CD4-positive, alpha-beta T cell treated with Interleukin-15 for 4 hours (primary cell): ENCODE data around the gene TENT4B.

ENCODE experiments used
- DNase-seq: peaks from one replicate; pipeline ENCODE4 v3.0.0-alpha.2; 2020; ENCODE audit warnings: low spot score

TENT4B gene

DNA sequence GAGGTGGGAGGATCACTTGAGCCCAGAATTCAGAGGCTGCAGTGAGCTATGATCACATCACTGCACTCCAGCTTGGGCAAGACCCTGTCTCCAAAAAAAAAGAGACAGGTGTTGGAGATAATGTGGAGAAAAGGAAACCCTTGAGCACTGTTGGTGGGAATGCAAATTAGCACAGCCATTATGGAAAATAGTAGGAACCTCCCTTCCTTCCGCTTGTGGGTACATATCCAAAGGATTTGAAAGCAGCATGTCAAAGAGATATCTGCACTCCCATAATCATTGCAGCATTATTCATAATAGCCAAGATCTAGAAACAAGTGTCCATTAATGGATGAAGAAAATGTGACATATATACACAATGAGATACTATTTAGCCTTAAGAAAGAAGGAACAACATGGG lies 103.5 kb downstream of the TENT4B start:
- no peak for DNase-seq

DNA sequence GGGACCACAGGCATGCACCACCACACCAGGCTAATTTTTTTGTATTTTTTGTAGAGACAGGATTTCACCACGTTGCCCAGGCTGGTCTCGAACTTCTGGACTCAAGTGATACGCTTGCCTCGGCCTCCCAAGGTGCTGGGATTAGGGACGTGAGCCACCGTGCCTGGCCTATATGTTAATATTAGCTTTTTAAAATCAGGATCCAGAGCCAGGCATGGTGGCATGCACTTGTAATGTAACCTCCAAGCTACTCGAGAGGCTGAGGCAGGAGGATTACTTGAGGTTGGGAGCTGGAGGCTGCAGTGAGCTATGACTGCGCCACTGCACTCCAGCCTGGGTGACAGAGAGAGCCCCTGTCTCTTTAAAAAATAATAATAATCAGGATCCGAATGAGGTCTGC lies 104.8 kb downstream of the TENT4B start:
- DNase-seq = no peak

DNA sequence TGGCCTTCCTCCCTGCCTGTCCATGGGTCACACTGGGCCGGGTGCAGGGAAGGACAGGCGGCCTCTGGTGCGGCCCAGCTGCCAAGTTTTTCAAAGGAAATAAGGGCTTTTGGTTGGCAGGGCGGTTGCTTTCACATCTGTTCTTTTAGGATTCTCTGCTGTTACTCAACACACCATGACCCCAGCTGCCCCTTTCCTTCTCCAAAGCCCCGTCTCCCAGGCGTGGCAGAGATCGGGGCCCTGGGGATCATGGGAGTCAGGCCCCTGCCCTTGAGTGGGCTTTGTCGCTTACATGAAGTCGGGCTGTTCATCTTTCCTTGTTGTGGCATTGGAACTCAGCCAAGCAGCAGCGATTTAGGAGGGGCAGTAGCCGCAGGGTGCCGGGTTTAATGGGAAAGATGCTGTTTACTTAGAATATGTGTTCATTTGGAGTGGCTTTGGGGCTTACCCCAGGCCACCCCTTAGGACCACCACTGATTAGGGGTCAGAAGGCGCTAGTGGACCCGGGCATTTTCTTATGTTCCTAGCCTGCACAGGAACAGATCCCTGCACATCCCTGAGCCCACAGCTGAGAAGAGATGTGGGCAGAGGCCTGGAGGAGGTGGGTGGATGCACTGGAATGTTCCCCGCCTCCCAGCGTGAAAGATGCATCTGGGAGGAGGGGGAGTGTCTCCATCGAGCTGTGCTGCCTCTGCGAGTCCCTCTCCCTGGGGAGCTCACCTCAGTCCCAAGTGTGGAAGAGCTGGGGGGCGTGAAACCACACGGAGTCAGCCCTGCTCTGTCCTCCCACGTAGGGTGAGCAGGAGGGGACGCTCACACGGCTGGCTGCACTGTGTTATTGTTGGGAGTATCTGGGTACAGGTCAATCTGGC lies 106.5 kb downstream of the TENT4B start:
- DNase-seq = no peak

DNA sequence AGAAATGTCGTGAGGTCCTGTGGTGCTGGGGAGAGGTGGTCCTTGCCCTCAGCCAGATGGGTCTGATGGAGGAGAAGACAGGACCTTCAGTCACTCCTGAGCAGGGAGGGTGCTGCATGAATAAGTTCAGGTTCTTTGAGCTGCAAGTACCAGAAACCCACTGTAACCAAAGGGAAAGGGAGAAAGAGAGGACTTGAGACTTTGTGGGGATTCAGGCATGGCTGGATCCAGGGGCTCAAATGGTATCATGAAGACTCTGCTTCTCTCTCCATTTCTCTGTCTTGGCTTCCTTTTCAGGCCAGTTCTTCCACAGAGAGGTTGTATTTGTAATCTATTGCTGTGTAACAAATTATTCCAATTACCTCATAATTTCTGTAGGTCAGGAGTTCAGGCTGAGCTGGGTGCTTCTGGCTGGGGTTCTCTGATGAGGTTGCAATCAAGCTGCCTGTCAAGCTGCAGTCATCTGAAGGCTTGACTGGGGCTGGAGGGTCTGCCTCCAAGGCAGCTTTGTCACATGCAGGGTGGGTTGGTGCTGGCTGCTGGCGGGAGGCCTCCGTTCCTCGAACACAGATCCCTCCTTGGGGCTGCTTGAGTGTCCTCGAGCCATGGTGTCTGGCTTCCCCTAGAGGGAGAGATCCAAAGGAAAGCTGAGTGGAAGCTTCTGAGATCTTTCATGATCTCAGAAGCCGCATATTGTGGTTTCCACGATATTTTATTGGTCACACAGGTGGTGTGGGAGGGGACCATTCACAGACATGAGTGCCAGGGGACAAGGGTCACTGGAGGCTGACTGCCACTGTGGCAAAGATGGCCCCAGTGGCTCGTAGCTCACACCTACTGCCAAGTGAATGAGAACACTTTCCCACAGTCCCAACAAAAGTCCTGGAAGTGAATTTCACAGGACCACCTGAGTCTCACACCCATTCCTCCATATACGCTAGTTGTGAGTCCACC lies 107.4 kb downstream of the TENT4B start:
- no peak for DNase-seq

DNA sequence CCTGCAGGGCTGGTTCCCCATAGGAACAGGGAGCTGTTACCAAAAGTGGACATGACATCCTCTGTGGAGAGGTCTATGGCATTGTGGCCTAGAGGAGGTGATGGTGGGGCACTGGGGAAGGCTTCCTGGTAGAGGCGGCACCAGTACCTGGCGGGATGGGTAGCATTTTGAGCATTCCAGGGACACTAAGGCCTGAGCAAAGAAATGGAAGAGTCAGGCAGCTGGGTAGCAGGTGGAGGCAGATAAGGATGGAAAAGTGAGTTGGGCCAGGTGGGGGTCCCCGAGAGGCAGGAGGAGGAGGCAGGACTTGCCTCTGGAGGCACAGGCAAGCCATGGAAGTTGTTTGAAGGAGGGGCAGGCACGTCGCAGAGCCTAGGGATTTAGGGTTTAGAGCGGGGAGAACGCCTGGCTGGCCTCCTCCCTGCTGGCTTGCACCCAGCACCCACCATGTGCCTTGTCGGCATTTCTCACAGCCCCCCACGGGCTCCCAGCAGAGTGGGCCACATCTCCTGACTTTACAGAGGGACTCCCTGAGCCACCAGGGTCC lies 108.1 kb downstream of the TENT4B start:
- no peak for DNase-seq

DNA sequence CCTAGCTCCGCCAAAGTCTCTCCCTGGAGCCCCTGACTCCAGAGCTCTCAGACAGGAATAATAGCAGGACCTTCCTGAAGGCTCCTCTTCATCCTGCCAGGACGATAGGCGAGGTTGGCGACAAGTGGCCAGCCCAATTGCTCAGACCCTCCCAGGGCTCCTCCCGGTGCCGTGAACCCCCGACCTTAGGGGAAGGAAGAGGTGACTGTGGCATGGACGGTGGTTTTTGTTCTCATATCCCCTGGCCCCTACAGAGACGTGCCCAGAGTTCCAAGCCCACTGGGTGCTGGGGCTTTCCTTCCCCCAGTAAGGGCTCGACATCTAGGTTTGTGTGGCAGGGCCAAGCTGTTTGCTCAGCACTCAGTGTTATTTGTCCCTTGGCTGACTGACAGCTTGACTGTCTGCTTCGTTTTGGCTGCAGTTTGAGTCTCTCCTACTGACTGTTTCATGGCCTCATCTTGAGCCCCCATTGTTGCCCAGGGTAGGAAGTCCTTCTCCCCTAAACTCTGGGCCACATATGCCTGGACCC lies 108.7 kb downstream of the TENT4B start:
- no peak for DNase-seq

DNA sequence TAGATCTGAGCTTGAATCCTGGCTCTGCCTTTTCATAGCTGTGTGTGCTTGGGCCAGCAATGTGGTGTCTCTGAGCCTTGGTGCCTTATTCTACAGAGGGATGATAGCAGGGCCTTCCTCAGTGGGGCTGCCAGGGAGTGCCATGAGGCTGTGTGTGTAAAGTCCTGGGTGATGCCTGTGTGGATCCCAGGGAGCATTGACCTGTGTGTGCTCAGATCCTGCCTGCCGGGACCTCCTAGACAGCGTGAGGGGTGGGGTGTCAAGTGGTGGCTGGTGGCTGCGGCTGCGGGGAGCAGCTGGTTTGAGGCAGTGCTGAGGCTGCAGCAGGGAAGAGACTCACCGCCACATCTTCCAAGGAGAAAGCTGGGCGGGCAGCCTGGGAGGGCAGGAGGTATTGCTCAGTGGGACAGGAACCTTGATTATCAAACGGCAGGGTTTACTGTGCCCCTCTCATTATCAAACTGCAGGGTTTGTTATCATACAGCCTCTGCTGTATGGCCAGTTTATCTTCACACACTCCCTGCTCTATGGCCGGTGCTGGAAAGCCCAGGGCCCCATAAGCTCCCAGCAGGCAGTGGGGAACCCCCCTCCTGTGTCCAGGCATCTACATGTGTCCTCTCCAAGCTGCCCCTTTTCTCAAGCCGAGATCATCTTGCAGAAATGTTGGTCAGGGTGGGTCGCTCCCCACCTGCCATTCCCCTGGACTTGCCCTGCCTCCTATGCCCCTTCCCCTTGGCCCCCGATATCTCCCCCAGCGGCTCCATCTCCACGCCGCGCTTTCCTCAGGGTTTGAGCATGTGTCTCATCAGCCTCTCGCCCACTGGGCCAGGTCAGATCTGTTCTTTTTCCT lies 110.2 kb downstream of the TENT4B start:
- DNase-seq = no peak

DNA sequence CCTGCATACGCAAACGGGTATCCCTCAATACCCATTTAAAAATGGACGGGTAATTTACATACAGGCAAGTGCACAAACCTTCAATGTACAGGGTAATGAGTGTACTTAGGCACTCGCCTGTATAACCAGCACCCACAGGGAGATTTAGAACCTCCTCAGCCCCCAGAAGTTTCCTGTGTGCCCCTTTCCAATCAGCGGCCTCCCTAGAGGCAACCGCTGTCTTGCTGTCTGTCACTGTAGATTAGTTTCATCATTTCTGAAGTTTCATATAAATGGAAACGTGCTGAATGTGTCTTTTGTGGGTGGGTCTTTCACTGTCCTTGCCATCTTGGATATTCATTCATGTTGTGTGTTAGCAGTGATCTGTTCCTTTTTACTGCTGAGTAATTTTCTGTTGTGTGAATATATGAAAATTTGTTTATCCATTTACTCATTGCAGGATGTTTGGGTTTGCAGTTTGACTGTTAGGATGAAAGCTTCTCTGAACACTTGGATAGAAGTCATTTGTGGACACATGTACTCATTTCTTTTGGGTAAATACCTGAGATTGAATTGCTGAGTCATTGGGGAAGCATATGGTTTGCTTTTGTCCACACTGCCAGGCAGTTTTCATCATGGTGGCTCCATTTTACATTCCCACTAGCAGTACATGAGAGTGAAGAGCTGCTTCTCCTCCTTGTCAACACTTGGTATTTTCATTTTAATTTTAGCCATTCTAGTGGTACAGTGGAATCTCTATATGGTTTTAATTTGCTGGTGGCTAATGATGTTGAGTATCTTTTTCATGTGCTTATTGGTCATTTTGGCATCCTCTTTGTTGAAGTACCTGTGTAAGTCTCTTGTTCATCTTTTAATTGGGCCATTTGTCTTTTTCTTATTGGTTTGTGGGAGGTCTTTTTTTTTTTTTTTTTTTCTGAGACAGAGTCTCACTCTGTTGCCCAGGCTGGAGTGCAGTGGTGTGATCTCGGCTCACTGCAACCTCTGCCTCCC lies 111.1 kb downstream of the TENT4B start:
- DNase-seq = no peak

DNA sequence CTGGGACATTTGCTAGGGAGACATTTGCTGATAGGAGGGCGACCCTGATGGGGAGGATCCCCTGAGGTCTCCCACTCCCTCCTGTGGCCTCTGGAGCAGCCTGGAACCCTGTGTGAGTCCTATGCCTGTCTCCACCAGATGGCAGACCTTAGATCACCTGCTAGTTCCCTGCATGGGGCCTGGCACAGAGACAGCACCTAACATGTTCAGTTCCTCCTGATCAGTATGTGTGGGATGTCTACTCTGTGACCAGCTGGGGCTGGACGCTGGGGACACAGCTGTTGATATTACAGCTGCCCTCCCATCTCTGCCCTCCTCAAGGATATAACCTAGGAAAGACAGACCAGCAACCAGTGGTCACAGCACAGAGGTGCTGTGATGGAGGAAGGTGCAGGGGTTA lies 112.2 kb downstream of the TENT4B start:
- DNase-seq = peak; percentile 64

DNA sequence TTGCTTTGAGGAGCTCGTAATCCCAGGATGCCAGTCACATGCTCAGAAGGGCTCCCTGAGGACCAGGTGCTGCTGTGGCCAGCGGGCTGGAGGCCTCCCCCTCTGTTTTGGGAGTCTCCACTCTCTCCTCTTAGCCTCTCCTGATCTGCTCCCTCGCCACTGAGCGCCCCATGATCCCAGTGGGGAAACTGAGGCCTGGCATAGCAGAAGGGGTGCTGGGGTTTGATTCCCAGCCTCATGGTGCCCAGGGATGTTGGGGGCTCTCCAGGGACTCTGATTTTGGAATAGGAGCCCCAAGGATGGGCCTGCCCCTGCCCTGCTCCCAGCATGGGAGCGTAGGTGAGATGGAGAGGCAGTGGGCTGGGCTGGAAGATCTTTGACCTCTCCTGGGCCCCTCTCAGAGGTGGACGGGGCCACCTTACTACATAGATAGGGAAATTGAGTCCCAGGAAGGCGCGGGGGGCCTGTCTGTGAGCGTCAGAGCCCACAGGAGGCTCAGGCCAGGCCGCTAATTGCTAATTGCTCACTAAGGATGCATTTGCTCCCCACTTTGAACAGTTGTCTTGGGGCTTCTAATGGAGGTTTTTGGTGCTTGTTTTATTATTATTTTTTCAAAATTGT lies 112.7 kb downstream of the TENT4B start:
- DNase-seq = no peak

DNA sequence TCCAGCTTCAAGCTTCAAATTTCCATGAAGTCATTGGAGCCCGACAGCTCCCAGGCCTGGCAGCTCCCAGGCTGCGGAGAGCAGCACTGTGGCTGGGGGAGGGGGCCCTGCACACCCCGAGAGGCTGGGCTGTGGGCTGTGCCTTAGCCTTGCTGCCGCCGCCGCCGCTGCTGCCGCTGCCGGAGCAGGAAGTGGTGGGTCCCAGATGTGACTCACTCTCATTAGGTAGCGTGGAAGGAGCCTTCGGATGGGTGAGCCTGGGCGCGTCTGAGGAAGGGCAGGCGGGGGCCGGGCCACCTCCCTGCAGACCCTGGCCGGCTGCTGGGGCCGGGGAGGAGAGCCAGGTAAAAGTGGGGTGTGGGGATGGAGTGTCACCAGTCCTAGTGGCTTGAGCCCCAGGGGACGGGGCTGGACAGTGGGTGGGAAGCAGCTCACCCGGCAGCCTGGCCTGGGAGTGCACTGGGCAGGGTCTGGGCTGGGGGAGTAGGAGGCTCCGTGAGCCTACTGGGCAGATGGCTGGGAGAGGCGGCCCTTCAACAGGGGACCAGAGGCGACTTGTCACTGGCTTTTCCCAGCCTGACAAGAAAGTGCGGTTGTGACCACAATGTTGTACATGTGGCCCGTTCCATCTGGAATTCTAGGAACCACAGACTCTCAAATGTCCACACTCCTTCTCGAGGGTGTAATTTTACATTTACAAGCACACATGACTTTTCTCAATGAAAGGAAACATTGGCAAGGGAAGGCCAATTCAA lies 113.4 kb downstream of the TENT4B start, which contains the start of gene ADCY7:
Gene ADCY7, plus strand, starts transcription at position 215 of the 755 bp plus-strand sequence. CDS start 21,629 bp downstream, outside the sequence.
- DNase-seq = peak; percentile 88

DNA sequence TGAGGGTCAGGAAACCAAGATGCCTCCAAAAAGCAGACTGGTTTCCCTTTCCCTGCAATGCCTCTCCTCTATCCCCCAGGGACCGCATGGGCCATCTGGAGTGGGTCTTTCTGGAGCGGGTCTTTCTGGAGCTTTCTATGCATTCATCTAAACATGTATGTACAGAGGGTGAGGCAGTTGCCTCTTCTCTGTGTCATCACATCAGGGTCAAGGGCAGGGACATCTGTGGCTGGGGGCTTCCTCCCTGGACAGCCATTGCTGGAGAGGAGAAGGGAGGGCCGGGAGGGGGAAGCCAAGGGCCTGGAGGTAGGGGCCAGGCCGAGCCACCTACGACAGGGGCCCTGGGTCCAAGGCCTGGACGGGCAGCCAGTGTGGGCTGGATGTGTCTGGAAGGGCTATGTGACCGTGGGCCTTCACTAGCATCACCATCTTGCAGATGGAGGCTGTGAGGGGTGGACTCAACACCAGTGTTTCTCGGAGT lies 114.1 kb downstream of the TENT4B start:
- DNase-seq = no peak

DNA sequence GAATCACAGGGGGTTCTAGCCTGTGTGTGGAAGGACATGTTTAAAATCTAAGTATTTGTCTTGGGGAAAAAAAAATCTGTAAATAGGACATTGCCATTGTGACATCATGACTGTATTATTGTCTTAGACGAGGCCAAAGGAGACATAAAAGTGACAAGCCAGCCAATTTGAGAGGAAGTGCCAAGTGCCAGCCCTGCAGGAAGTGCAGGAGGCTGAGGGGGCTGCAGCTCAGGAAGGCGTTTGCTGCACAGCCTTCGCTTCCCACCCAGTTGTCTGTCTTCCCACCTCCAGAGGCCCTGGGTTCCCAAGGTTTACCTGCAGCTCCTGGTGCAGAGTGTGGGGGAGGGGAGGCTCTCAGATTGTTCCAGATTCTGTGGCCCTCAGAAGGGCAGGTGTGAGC lies 114.5 kb downstream of the TENT4B start:
- DNase-seq = peak; percentile 43

DNA sequence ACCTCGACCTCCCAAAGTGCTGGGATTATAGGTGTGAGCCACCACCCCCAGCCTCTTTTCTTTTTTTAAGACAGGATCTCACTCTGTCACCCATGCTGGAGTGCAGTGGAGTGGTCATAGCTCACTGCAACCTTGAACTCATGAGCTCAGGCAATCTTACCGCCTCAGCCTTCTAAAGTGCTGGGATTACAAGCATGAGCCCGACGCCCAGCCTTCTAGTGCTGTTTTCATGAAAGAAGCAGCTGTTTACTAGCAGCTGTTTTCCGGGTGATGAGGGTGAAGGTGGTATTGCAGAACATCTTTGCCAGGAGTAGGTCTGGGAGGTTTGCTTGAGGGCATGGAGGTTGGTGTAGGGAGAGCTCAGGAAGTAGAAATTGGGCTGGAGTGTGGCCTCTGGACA lies 115.2 kb downstream of the TENT4B start:
- DNase-seq = no peak

DNA sequence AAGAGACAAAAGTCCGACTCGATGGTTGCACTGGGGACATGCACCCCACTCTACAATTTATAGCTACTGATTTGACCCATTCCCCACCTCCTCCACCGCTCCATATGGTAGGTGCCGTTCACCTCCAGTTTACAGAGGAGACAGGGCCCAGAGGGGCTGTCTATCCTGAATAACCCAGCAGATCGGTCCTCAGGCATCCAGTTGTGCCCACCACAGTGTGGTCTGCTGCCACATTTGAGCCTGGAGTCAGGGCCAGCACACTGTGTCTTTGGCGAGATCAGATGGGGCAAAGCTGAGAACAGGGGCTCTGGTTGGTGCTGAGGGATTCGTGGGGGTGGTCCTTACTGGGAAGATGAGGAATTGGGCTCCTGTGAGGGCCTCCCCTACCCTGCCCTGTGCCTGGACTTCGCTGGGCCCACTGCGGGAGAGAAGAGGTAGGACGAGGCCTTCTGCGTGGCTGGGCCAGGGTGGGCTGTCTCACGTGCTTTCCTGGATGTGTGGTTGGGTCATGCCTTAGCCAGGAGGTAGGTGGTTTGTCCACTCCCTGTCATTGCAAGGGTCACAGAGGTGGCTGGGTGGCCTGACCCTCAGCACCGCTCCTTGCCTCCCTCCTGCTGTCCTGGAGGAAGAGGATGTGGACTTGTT lies 116.1 kb downstream of the TENT4B start:
- DNase-seq = no peak

DNA sequence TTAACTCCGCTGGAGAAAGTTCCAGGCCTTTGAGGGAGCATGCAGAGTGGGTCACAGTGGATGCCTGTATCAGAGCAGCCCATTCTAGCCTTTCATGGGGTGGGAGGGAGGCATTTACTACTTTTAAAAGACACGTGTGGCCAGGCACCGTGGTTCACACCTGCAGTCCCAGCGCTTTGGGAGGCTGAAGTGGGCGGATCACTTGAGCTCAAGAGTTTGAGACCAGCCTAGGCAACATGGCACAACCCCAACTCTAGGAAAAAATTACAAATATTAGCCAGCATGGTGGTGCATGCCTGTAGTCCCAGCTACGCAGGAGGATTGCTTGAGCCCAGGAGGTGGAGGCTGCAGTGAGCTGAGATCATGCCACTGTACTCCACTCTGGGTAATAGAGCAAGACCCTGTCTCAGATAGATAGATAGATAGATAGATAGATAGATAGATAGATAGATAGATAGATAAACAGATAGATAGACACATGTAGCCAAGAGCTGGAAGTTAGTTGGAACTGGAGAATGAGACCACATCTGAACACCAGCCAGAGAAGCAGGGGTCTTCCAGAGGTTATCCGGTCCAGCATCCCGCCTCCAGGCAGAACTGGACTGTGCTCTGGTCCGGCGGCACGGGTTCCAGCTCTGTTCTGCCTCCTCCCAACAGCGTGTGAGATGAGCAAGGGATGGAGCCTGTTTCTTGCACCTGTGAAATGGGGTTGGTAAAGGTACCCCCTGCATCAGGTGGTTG lies 116.8 kb downstream of the TENT4B start:
- DNase-seq = no peak

DNA sequence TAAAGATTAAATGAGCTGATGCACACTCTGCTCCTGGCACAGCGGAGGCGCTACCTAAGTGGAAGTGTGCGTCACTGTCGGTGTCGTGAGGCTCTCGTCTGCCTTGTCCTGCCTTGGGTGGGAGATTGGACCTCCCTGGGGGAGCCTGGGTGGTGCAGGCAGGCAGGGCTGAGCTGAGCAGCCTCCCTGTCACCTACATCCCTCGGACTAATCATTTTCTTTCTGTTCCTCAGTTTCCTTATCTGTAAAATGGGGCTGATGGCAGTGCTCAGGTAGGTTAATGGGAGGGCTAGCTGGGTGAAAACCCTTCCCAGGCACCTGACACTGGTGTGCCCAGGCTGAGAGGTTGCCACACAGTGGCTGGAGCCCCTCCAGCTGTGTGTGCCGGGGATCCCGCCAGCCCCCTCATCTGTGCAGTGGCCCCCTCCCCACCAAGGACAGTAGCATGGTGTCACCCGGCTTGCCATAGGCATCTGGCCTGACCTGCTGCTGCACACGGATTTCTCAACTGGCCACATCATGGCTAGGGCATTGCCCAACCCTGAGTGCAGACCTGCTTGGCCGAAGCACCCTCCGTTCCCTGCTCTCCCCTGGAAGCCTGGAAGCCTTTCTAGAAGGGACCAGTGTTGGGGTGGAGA lies 117.5 kb downstream of the TENT4B start:
- DNase-seq = no peak
